Epithelial cell of proximal tubule (primary cell): ENCODE measurements around the gene AHNAK2. TPM values are rescaled to one million over a fixed set of nuclear protein-coding genes. Genes with fewer than 3 reads are reported as not detected.
"Not testable (repeated sequence)": the region's sequence is repeated elsewhere in the genome, so short reads cannot be mapped to it uniquely, and the experiment has no call there.

Experiments
- DNase-seq: peaks from one replicate; pipeline ENCODE4 v3.0.0-alpha.2; 2011; ENCODE audit warnings: low read depth
- H3K4me3 ChIP-seq: 2 replicates; pipeline ENCODE4 v1.5.1; 2011; ENCODE audit warnings: low read depth, mild to moderate bottlenecking, low read length
- total RNA-seq: library from RNA; depleted of rRNA; stranded (reverse); fragments of >200 nt; gene quantifications from 2 replicates; pipeline ENCODE4 v1.2.3, GENCODE V29; 2015
- TF ChIP-seq, protein P1 (sequence below): conservative IDR thresholded peaks from 2 replicates; pipeline ENCODE4 v1.5.1; 2012; ENCODE audit warnings: low read depth, mild to moderate bottlenecking, low read length

Gene AHNAK2
- total RNA-seq, 1 donor from 2014 or later, result 20.8 TPM

DNA sequence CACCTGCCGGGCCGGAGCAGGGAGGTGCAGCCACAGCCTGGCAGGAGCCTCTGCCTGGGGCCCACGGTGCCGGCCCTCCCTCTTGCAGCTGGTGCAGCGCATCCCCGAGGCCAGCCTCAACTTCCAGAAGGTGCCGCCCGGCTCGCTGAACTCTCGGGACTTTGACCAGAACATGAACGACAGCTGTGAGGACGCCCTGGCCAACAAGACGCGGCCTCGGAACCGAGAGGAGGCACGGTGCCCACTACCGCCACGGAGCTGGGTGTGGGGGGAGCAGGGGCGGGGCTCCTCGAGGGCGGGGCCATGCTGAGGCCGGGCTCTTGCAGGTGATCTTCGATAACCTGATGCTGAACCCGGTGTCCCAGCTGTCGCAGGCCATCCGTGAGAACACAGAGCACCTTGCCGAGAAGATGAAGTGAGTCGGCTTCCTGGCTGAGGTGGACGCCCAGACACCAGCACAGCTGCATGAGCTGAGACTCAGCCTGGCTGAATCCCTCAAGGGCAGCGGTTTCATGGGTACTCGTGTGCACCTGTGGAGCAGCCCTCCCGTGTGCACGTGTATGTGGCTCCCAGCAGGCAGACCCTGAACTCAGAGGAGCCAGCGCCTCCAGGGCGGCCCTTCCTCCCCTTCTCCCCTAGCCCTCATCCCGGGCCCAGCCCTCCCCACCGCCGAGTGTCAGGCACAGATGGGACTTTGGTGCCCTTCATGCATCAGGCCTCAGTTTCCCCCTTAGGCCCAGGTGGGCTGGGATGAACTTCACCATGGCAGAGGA is 84.6 kb downstream of the AHNAK2 start:
- no peak overlapping the region for H3K4me3 ChIP-seq
- no peak for DNase-seq

DNA sequence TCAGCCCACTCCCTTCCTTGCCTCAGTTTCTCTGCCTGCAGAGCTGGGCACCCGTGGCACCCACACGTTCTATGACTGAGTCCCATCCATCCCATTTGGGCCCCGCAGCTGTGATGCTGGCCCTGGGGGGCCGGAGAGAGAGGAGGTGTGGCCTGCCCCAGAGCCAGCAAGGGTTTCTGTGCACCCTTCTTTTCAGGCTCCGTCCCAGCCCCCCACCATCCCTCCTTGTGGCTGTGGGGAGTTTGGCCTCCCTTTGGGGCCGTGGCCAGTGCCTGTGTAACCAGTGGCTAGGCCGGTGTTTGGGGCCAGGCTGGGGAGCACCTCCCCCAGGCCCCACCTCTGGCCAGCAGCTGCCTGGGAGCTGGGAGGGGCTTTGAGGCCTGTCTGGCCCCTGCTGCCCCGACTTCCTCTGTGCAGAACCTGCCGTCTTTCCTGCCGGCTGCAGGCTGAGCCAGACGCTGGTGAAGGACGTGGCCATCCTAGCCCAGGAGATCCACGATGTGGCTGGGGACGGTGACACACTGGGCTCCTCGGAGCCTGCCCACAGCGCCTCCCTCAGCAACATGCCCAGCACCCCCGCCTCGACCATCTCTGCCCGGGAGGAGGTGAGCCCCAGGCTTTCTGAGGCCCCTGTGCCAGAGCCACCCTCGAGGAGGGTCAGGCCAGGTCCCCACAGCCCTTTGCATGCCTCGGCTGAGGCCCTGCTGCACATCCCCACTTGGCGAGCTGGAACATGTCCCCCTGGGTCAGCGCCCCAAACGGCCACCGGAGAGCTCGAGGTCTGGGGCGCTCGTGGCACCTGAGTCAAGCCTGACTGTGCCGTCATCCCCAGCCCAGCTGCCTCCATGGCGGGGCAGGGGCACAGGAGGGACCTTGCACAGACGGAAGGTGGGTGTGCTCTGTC is 85.4 kb downstream of the AHNAK2 start:
- TF ChIP-seq, protein P1, sequence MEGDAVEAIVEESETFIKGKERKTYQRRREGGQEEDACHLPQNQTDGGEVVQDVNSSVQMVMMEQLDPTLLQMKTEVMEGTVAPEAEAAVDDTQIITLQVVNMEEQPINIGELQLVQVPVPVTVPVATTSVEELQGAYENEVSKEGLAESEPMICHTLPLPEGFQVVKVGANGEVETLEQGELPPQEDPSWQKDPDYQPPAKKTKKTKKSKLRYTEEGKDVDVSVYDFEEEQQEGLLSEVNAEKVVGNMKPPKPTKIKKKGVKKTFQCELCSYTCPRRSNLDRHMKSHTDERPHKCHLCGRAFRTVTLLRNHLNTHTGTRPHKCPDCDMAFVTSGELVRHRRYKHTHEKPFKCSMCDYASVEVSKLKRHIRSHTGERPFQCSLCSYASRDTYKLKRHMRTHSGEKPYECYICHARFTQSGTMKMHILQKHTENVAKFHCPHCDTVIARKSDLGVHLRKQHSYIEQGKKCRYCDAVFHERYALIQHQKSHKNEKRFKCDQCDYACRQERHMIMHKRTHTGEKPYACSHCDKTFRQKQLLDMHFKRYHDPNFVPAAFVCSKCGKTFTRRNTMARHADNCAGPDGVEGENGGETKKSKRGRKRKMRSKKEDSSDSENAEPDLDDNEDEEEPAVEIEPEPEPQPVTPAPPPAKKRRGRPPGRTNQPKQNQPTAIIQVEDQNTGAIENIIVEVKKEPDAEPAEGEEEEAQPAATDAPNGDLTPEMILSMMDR, result no peak
- no peak for DNase-seq
- no peak overlapping the region for H3K4me3 ChIP-seq

More for the DNA sequence above, 84.6 kb downstream of the AHNAK2 start:
- TF ChIP-seq, protein P1, result no peak

DNA sequence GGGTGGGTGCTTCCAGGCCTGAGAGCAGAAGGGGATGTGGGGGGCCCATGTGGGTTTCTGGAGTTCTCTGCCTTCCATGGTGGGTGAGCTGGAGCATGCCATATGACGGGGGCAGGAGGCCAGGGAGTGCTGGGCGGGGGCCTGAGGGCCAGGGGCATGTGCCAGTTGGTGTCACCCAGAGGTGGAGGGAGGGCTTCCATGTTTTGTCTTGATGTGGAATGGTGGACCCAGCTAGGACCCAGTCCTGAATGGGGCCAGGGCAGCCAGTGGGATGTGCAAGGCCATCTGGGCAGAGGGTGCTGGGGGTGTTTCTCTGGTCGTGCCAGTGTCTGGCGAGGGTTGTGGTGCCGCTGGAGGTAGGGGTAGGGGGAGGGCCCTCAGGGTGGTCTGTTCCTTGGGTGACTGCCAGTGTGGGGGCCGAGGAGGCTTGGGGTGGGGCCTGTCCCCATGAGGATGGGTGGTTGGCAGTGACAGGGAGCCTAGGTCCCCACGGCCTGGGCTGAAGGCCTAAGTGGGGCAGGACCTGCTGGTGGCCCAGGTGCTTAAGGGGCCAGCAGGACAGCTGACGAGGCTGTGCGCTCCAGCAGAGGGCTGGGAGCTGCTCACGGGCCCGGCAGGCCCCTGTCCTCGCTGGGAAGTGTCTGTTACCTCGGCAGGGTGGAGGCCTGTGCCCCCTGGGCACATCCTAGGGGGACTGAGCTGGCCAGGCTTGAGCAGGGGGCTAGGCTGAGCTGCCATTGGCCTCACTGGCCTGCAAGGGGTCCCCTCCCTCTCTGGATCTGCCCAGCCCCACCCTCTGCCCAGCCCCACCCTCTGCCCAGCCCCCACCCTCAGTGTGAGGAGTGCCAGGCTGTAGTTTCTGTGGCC is 86.3 kb downstream of the AHNAK2 start:
- TF ChIP-seq, protein P1, result no peak
- no peak for DNase-seq

DNA sequence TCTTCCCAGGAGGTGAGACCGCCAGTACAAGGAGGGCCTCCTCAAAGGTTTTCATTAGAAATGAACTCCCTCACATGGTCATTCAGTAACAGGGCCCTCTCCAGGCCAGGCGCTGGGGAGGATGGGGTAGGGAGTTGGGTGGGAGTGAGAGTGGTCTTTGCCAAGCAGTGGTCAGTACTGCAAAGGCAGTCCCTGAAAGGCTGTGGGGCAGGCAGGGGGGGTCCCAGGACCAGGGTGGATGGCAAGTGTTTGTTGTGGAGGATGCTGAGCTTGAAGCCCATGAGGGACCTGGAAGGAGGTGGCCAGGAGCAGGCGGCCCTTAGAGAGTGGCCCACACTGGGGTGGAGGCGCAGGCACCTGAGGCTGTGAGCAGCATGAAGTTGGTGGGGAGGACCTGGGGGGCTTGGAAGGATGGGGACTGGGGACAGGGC is 87.0 kb downstream of the AHNAK2 start:
- no peak for DNase-seq
- TF ChIP-seq, protein P1, result no peak
- H3K4me3 ChIP-seq, result no peak overlapping the region

More for the DNA sequence above, 86.3 kb downstream of the AHNAK2 start:
- no peak overlapping the region for H3K4me3 ChIP-seq

DNA sequence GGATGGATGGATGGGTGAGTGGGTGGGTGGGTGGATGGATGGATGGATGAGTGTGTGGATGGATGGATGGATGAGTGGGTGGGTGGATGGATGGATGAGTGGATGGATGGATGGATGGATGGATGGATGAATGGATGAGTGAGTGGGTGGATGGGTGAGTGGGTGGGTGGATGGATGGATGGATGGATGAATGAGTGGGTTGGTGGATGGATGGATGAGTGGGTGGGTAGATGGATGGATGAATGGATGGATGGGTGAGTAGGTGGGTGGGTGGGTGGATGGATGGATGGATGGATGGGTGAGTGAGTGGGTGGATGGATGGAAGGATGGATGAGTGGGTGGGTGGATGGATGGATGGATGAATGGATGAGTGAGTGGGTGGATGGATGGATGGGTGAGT is 87.9 kb downstream of the AHNAK2 start:
- not testable (repeated sequence) for H3K4me3 ChIP-seq, DNase-seq

DNA sequence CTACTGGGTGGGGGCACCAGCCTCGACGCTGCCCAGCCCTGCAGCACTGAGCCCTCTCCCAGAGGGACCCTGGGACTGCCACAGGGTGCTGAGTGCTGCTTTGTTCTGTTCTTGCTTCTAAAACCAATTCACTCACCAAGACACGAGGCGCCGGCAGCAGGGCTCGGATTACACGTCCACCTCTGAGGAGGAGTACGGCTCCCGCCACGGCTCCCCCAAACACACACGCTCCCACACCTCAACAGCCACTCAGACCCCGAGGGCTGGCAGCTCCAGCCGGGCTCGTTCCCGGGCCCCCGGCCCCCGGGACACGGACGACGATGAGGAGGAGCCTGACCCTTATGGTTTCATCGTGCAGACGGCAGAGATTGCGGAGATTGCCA is 88.8 kb downstream of the AHNAK2 start:
- no peak for DNase-seq
- TF ChIP-seq, protein P1, result no peak

More for the DNA sequence above, 88.8 kb downstream of the AHNAK2 start:
- H3K4me3 ChIP-seq, result no peak overlapping the region
